IMR-90 (cell line): ENCODE results near the gene EGFL8. TPM values are rescaled to one million over a fixed set of nuclear protein-coding genes. Genes with fewer than 3 reads are reported as not detected.

Source experiments
- ATAC-seq: fragments of 200-7000 bp; cut with Tn5 transposase; 2 replicates; pipeline ENCODE4 v1.9.1; 2020; ENCODE audit warnings: low read depth, mild to moderate bottlenecking, moderate library complexity
- BruUV-seq: library from RNA; stranded (reverse); fragments of 400-500 nt; replicated peaks from 2 replicates; lab custom pipeline; 2021; lab: Mats Ljungman, UMichigan
- CTCF ChIA-PET: fragments of 300-600 bp; formaldehyde crosslinking; extraction: SDS; loops from one replicate; lab custom pipeline; 2021; ENCODE audit warnings: antibody characterized with exemption; lab: Yijun Ruan, JAX
- POLR2A ChIA-PET: fragments of 300-600 bp; sonication (Branson Sonifier 250); formaldehyde crosslinking; loops from one replicate; lab custom pipeline; 2022; ENCODE audit warnings: antibody characterized with exemption; ENCODE audit not compliant: unreplicated experiment; lab: Charles Lee
- DNase-seq: peaks from one replicate; pipeline ENCODE4 v3.0.0; 2013
- H2AFZ ChIP-seq: replicated peaks from 2 replicates; pipeline ENCODE3; 2013; ENCODE audit warnings: low read length, mild to moderate bottlenecking; ENCODE audit not compliant: poor library complexity
- H2AK5ac ChIP-seq: 2 replicates; pipeline ENCODE4 v1.6.1; 2013; ENCODE audit warnings: low read depth, low read length, inconsistent platforms
- H2AK9ac ChIP-seq: replicated peaks from 2 replicates; pipeline ENCODE3; 2013; ENCODE audit warnings: mild to moderate bottlenecking, low read depth, low read length, moderate library complexity; ENCODE audit not compliant: poor library complexity
- H2BK120ac ChIP-seq: 2 replicates; pipeline ENCODE4 v1.6.1; 2013; ENCODE audit warnings: low read depth, low read length, inconsistent platforms
- H2BK15ac ChIP-seq: 3 replicates; pipeline ENCODE4 v1.6.1; 2013; ENCODE audit warnings: low read depth, low read length, inconsistent platforms
- H2BK20ac ChIP-seq: 2 replicates; pipeline ENCODE4 v1.6.1; 2013; ENCODE audit warnings: low read depth, mild to moderate bottlenecking, inconsistent platforms, low read length, moderate library complexity
- H2BK5ac ChIP-seq: 2 replicates; pipeline ENCODE4 v1.6.1; 2013; ENCODE audit warnings: mild to moderate bottlenecking, low read depth, low read length, inconsistent platforms; ENCODE audit not compliant: poor library complexity, severe bottlenecking
- H3K14ac ChIP-seq: replicated peaks from 2 replicates; pipeline ENCODE4 v1.6.1; 2013; ENCODE audit warnings: low read depth, low read length, inconsistent platforms
- H3K18ac ChIP-seq: 2 replicates; pipeline ENCODE4 v1.6.1; 2013; ENCODE audit warnings: low read depth, low read length, control low read depth
- H3K23ac ChIP-seq: 2 replicates; pipeline ENCODE4 v1.6.1; 2013; ENCODE audit warnings: low read depth, low read length, inconsistent platforms
- H3K27ac ChIP-seq: 2 replicates; pipeline ENCODE4 v1.5.1; 2013; ENCODE audit warnings: mild to moderate bottlenecking, control low read depth, low read length; ENCODE audit not compliant: insufficient read depth
- H3K27me3 ChIP-seq: 2 replicates; pipeline ENCODE4 v1.6.1; 2013; ENCODE audit warnings: low read length; ENCODE audit not compliant: control insufficient read depth, insufficient read depth
- H3K36me3 ChIP-seq: 2 replicates; pipeline ENCODE4 v1.6.1; 2013; ENCODE audit warnings: low read length, mixed read lengths; ENCODE audit not compliant: control insufficient read depth, insufficient read depth
- H3K4ac ChIP-seq: 2 replicates; pipeline ENCODE4 v1.6.1; 2013; ENCODE audit warnings: low read depth, low read length, inconsistent platforms
- H3K4me1 ChIP-seq: 2 replicates; pipeline ENCODE4 v1.6.1; 2013; ENCODE audit warnings: low read length, mixed read lengths; ENCODE audit not compliant: control insufficient read depth, insufficient read depth
- H3K4me2 ChIP-seq: 2 replicates; pipeline ENCODE4 v1.6.1; 2013; ENCODE audit warnings: low read depth, mild to moderate bottlenecking, control low read depth, low read length, moderate library complexity
- H3K4me3 ChIP-seq: 2 replicates; pipeline ENCODE4 v1.5.1; 2013; ENCODE audit warnings: low read depth, mild to moderate bottlenecking, control low read depth, low read length, moderate library complexity; ENCODE audit not compliant: insufficient read depth
- H3K56ac ChIP-seq: 2 replicates; pipeline ENCODE4 v1.6.1; 2013; ENCODE audit warnings: low read length, inconsistent platforms; ENCODE audit not compliant: insufficient read depth; ENCODE audit errors: extremely low read depth
- H3K79me1 ChIP-seq, 2 experiments: 2 replicates each; pipeline ENCODE4 v1.6.1; 2013; ENCODE audit warnings: low read length in 2 of 2, inconsistent platforms in 1 of 2, low read depth in 1 of 2
- H3K9ac ChIP-seq: 2 replicates; pipeline ENCODE4 v1.6.1; 2013; ENCODE audit warnings: low read depth, low read length, control low read depth
- H3K9me1 ChIP-seq: 2 replicates; pipeline ENCODE4 v1.6.1; 2013; ENCODE audit warnings: low read length, inconsistent platforms; ENCODE audit not compliant: insufficient read depth
- H3K9me3 ChIP-seq: 2 replicates; pipeline ENCODE4 v1.6.1; 2013; ENCODE audit warnings: low read length; ENCODE audit not compliant: control insufficient read depth, insufficient read depth
- H4K20me1 ChIP-seq: 2 replicates; pipeline ENCODE4 v1.6.1; 2013; ENCODE audit warnings: low read length, inconsistent platforms; ENCODE audit not compliant: insufficient read depth
- H4K5ac ChIP-seq: 2 replicates; pipeline ENCODE4 v1.6.1; 2013; ENCODE audit warnings: mild to moderate bottlenecking, low read depth, low read length, control low read depth
- H4K8ac ChIP-seq, 2 experiments: 2 replicates each; pipeline ENCODE4 v1.6.1; 2013; ENCODE audit warnings: low read depth in 2 of 2, low read length in 2 of 2, control low read depth in 1 of 2, inconsistent platforms in 1 of 2
- H4K91ac ChIP-seq: 2 replicates; pipeline ENCODE4 v1.6.1; 2013; ENCODE audit warnings: low read depth, low read length, inconsistent platforms; ENCODE audit not compliant: insufficient read depth
- BHLHE40 ChIP-seq: fragments of 150-350 bp; IDR thresholded peaks from 2 replicates; pipeline ENCODE4 v1.6.1; 2016; ENCODE audit warnings: mild to moderate bottlenecking, low read depth, low read length
- CEBPB ChIP-seq: IDR thresholded peaks from 2 replicates; pipeline ENCODE4 v1.6.1; 2012; ENCODE audit warnings: low read depth, low read length, improper control_type of control experiment
- CHD1 ChIP-seq: IDR thresholded peaks from 2 replicates; pipeline ENCODE4 v1.6.1; 2012; ENCODE audit warnings: low read depth, low read length, improper control_type of control experiment
- CTCF ChIP-seq: conservative IDR thresholded peaks from 2 replicates; pipeline ENCODE4 v1.5.1; 2012; ENCODE audit warnings: mild to moderate bottlenecking, low read depth, low read length, improper control_type of control experiment
- ELK1 ChIP-seq: fragments of 150-350 bp; IDR thresholded peaks from 2 replicates; pipeline ENCODE4 v1.6.1; 2016; ENCODE audit warnings: low read depth, mild to moderate bottlenecking, low read length, moderate library complexity, borderline replicate concordance
- FOS ChIP-seq: fragments of 150-350 bp; IDR thresholded peaks from 2 replicates; pipeline ENCODE4 v1.6.1; 2016; ENCODE audit warnings: low read depth, low read length
- MAFK ChIP-seq: IDR thresholded peaks from 2 replicates; pipeline ENCODE4 v1.6.1; 2012; ENCODE audit warnings: low read depth, low read length, improper control_type of control experiment
- MAZ ChIP-seq: IDR thresholded peaks from 2 replicates; pipeline ENCODE4 v1.6.1; 2012; ENCODE audit warnings: low read depth, mild to moderate bottlenecking, low read length, improper control_type of control experiment, moderate library complexity, borderline replicate concordance
- MXI1 ChIP-seq: IDR thresholded peaks from 2 replicates; pipeline ENCODE4 v1.6.1; 2012; ENCODE audit warnings: low read depth, mild to moderate bottlenecking, low read length, moderate library complexity, borderline replicate concordance
- NFE2L2 ChIP-seq: fragments of 150-350 bp; IDR thresholded peaks from 2 replicates; pipeline ENCODE4 v1.6.1; 2016; ENCODE audit warnings: low read depth, mild to moderate bottlenecking, low read length
- POLR2A ChIP-seq: IDR thresholded peaks from 2 replicates; pipeline ENCODE4 v1.6.1; 2012; ENCODE audit warnings: mild to moderate bottlenecking, low read depth, low read length
- RAD21 ChIP-seq: IDR thresholded peaks from 2 replicates; pipeline ENCODE4 v1.6.1; 2012; ENCODE audit warnings: low read length, improper control_type of control experiment
- RCOR1 ChIP-seq: IDR thresholded peaks from 2 replicates; pipeline ENCODE4 v1.6.1; 2012; ENCODE audit warnings: mild to moderate bottlenecking, low read length, improper control_type of control experiment; ENCODE audit not compliant: insufficient replicate concordance
- RFX5 ChIP-seq: IDR thresholded peaks from 2 replicates; pipeline ENCODE4 v1.8.0; 2012; ENCODE audit warnings: low read depth, mild to moderate bottlenecking, low read length, moderate library complexity
- SMC3 ChIP-seq: fragments of 150-350 bp; IDR thresholded peaks from 2 replicates; pipeline ENCODE4 v1.6.1; 2016; ENCODE audit warnings: low read depth, mild to moderate bottlenecking, antibody characterized with exemption, low read length, moderate library complexity
- USF2 ChIP-seq: fragments of 150-350 bp; IDR thresholded peaks from 2 replicates; pipeline ENCODE4 v1.6.1; 2017; ENCODE audit warnings: mild to moderate bottlenecking, antibody characterized with exemption, low read length, low read depth
- WGBS, 2 experiments: methylation state at CpG; one replicate each; pipeline versions ENCODE4 v1.1.5 to v1.1.7; 2013; ENCODE audit warnings: missing lambda C conversion rate in 2 of 2; ENCODE audit not compliant: insufficient read length in 1 of 2; ENCODE audit errors: extremely low coverage in 2 of 2; 5-methylcytosine and 5-hydroxymethylcytosine counted together
- dilution Hi-C: fragments of 300-500 bp; cut with HindIII; formaldehyde crosslinking; loops from one replicate; pipeline ENCODE4 v1.14.3; 2018; ENCODE audit warnings: low sequenced_read_pairs; ENCODE audit not compliant: unreplicated experiment
- in situ Hi-C: fragments of 300-500 bp; cut with MboI; formaldehyde crosslinking; loops from 3 replicates; pipeline ENCODE4 v1.14.3; 2019; ENCODE audit warnings: low sequenced_read_pairs, inconsistent platforms, mixed read lengths
- intact Hi-C: fragments of 100-400 bp; cut with micrococcal nuclease; formaldehyde crosslinking; loops from 2 replicates; pipeline ENCODE4 v1.10.0; 2022
- polyA plus RNA-seq, 3 experiments: library from polyadenylated mRNA; depleted of rRNA; stranded (reverse); fragments of >200 nt; gene quantifications; 2 replicates each; pipeline ENCODE4 v1.2.3, GENCODE V29; 2012; ENCODE audit warnings: low replicate concordance in 1 of 3
- total RNA-seq: library from RNA; depleted of rRNA; stranded (reverse); fragments of >200 nt; gene quantifications from 2 replicates; pipeline ENCODE4 v1.2.3, GENCODE V29; 2012

EGFL8 gene
- total and polyA plus RNA-seq, 2 of the 4 experiments (the other 2 are of a cell fraction) = 0.18 to 4.7 TPM

GRCh38 chr6:32192608-32193039 is 28.2 kb downstream of the EGFL8 start, which contains the start of gene GPSM3:
GPSM3 (minus strand) TSS chr6:32192643; CDS start chr6:32192513, 130 bp downstream.
- peak within 1 kb of the TSS; percentile 87 for H3K4me2 ChIP-seq
- no peak for ATAC-seq
- intact Hi-C loops (no loop called here), in situ Hi-C loops (loop anchor here (5.0 to 25.0 kb wide), 2 partner anchors 75 to 770 kb away; partner anchors contain the start of genes BRD2 and HLA-DMA), dilution Hi-C loops (no loop called here)
- H3K4ac ChIP-seq = peak within 1 kb of the TSS; percentile 98
- peak within 1 kb of the TSS; percentile 88 for H2AFZ ChIP-seq
- DNase-seq = peak; percentile 36
- ChIA-PET POLR2A (no interaction called here), CTCF (no interaction called here)
- no peak within 1 kb of the TSS for H3K4me3 ChIP-seq
- no CpG with 5 or more reads among the region's 5 CpGs for WGBS, 2 experiments
- H4K5ac ChIP-seq = peak within 1 kb of the TSS; percentile 100
- peak within 1 kb of the TSS; percentile 93 for H2BK120ac ChIP-seq
- H3K23ac ChIP-seq = peak within 1 kb of the TSS; percentile 94; the same call in 1 of the 2 replicates
- peak within 1 kb of the TSS; percentile 84 for H2BK20ac ChIP-seq
- H3K79me1 ChIP-seq = peaks cover 20 to 61% of the 10 kb centered on the region in 2 experiments
- H4K91ac ChIP-seq = peak within 1 kb of the TSS; percentile 97
- peak within 1 kb of the TSS; percentile 58 for H3K9ac ChIP-seq
- peak within 1 kb of the TSS; percentile 100 for H2AK5ac ChIP-seq
- H3K27me3 ChIP-seq = no peaks in the 10 kb centered on the region
- peak within 1 kb of the TSS; percentile 98 for H2AK9ac ChIP-seq
- peaks cover 25% of the 10 kb centered on the region for H3K9me1 ChIP-seq
- H2BK5ac ChIP-seq = peak within 1 kb of the TSS; percentile 95
- H3K9me3 ChIP-seq = no peaks in the 10 kb centered on the region
- H3K14ac ChIP-seq = peak within 1 kb of the TSS; percentile 96
- peaks cover 4% of the 10 kb centered on the region for H3K36me3 ChIP-seq
- H2BK15ac ChIP-seq = peak within 1 kb of the TSS; percentile 90
- H3K4me1 ChIP-seq = peaks cover 15% of the 10 kb centered on the region
- TF ChIP-seq CTCF (no peak), RAD21 (no peak), MAZ (no peak), CEBPB (no peak), RFX5 (no peak), NFE2L2 (no peak), USF2 (no peak), ELK1 (no peak), MXI1 (no peak), CHD1 (no peak), BHLHE40 (no peak), MAFK (no peak), POLR2A (no peak), RCOR1 (no peak), SMC3 (no peak), FOS (no peak)
- no peaks in the 10 kb centered on the region for H4K20me1 ChIP-seq
- H3K27ac ChIP-seq = peak within 1 kb of the TSS; percentile 92
- H4K8ac ChIP-seq = peak within 1 kb of the TSS; percentile 77 to 97
- no TSS peak for BruUV-seq
- peak within 1 kb of the TSS; percentile 42 for H3K56ac ChIP-seq
- H3K18ac ChIP-seq = peak within 1 kb of the TSS; percentile 98
